ENCODE results near the gene KIF5C. TPM values are rescaled to one million over a fixed set of nuclear protein-coding genes. Genes with fewer than 3 reads are reported as not detected.
"Not testable (repeated sequence)": the region's sequence is repeated elsewhere in the genome, so short reads cannot be mapped to it uniquely, and the experiment has no call there.

KIF5C gene
- total RNA-seq, 1 donor from 2014 or later, result 6.2 TPM

- Histone ChIP-seq H3K9me3 (no peaks in the 10 kb centered on the region), H3K4me1 (no peaks in the 10 kb centered on the region), H3K36me3 (no peaks in the 10 kb centered on the region), H3K4me3 (no peak overlapping the region), H3K27ac (no peak overlapping the region), H3K27me3 (no peaks in the 10 kb centered on the region)
- DNase-seq (ENCODE audit: low spot score in 2 of 2), result no peak
- intact Hi-C loops (cut with DNase I), result no loop called here
- TF ChIP-seq, protein P1, sequence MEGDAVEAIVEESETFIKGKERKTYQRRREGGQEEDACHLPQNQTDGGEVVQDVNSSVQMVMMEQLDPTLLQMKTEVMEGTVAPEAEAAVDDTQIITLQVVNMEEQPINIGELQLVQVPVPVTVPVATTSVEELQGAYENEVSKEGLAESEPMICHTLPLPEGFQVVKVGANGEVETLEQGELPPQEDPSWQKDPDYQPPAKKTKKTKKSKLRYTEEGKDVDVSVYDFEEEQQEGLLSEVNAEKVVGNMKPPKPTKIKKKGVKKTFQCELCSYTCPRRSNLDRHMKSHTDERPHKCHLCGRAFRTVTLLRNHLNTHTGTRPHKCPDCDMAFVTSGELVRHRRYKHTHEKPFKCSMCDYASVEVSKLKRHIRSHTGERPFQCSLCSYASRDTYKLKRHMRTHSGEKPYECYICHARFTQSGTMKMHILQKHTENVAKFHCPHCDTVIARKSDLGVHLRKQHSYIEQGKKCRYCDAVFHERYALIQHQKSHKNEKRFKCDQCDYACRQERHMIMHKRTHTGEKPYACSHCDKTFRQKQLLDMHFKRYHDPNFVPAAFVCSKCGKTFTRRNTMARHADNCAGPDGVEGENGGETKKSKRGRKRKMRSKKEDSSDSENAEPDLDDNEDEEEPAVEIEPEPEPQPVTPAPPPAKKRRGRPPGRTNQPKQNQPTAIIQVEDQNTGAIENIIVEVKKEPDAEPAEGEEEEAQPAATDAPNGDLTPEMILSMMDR (IDR thresholded peaks at IDR 0.05), result no peak
These were observed 103.1 kb downstream of the KIF5C start for GRCh38 chr2:148978026-148978685.

GRCh38 chr2:148978706-148979105 lies 103.7 kb downstream of the KIF5C start:
- DNase-seq (ENCODE audit: low spot score in 2 of 2), result no peak
- no peaks in the 10 kb centered on the region for H3K9me3 ChIP-seq
- H3K4me3 ChIP-seq, result no peak overlapping the region
- no peak overlapping the region for H3K27ac ChIP-seq
- no peaks in the 10 kb centered on the region for H3K27me3 ChIP-seq
- intact Hi-C loops (cut with DNase I), result no loop called here
- no peaks in the 10 kb centered on the region for H3K4me1 ChIP-seq
- TF ChIP-seq, protein P1 (IDR thresholded peaks at IDR 0.05), result no peak
- H3K36me3 ChIP-seq, result no peaks in the 10 kb centered on the region

DNA sequence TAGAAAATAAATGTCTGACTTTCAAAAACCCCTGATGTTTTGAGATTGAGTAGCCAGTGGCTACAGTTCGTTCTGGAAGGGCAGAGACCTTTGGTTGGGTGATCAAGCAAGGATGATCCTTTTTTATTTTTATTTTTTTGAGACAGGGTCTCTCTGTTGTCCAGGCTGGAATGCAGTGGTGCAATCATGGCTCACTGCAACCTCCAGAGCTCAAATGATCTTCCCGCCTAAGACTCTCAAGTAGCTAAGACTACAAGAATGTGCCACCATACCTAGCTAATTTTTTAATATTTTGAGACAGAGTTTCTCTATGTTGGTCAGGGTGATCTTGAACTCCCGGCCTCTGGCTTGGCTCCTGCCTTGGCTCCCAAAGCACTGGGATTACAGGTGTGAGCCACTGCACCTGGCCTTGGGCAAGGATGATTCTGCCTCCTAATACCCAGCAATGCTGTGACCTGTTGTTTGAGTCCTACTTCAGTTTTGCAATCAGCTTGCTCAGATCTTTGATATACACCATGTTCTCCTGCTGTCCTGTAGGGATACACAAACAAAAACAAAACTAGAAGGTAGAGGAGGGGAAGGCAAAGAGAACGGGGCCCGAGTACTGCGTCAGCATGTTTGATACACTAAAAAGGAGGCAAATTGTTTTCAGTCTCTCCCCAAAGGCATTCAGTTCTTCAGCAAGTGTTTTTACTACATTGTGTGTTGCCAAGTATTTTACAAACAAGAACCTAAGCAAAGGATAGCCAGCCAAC lies 104.3 kb downstream of the KIF5C start:
- no peaks in the 10 kb centered on the region for H3K4me1 ChIP-seq
- H3K27me3 ChIP-seq, result no peaks in the 10 kb centered on the region
- H3K9me3 ChIP-seq, result no peaks in the 10 kb centered on the region

DNA sequence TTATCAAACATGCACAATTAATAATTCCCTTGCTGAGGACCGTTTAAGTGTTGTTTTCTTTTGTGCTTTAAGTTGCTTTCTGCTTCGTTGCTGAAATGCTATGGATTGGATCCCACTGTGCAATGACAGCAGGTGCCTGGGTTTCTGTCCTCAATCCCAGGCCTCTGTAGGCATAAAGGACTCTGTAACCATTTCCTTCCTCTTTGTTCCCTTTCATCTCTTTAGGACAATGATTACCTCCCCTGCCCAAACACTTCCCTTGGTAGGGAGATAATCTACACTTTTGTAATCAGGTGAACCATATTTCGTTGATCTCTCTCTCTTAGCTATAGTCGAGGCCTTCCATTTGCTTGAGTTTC lies 104.9 kb downstream of the KIF5C start:
- Histone ChIP-seq H3K4me3 (no peak overlapping the region), H3K27me3 (no peaks in the 10 kb centered on the region), H3K9me3 (no peaks in the 10 kb centered on the region), H3K36me3 (peaks cover 0 to 3% of the 10 kb centered on the region in 2 donors), H3K27ac (no peak overlapping the region), H3K4me1 (no peaks in the 10 kb centered on the region)
- intact Hi-C loops (cut with DNase I), result loop anchor here (10.0 kb wide), 1 partner anchor 415 kb away; no protein-coding TSS in a partner anchor
- no peak for DNase-seq (ENCODE audit: low spot score in 2 of 2)
- TF ChIP-seq, protein P1 (IDR thresholded peaks at IDR 0.05), result no peak

More for the DNA sequence above, 104.3 kb downstream of the KIF5C start:
- TF ChIP-seq, protein P1 (IDR thresholded peaks at IDR 0.05), result no peak
- intact Hi-C loops (cut with DNase I), result no loop called here
- H3K36me3 ChIP-seq, result peaks cover 0 to under 1% of the 10 kb centered on the region in 2 donors
- no peak overlapping the region for H3K27ac ChIP-seq
- no peak overlapping the region for H3K4me3 ChIP-seq
- DNase-seq (ENCODE audit: low spot score in 2 of 2), result no peak

DNA sequence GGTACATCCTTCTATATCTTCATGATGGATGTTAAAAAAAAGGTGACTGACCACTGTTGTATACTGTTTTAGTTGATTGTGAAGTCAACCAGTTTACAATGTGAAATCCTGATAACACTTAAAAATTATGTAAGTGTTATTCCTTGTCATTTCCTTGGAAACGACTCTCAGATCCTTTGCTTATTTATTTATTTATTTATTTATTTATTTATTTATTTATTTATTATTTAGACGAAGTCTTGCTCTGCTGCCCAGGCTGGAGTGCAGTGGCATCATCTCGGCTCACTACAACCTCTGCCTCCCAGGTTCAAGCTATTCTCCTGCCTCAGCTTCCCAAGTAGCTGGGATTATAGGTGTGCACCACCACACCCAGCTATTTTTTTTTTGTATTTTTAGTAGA lies 105.5 kb downstream of the KIF5C start:
- not testable (repeated sequence) for H3K9me3 ChIP-seq; H3K36me3 ChIP-seq; H3K27ac ChIP-seq; H3K4me3 ChIP-seq; DNase-seq (ENCODE audit: low spot score in 2 of 2); H3K27me3 ChIP-seq; H3K4me1 ChIP-seq
- intact Hi-C loops (cut with DNase I), result loop anchor here (10.0 kb wide), 1 partner anchor 416 kb away; no protein-coding TSS in a partner anchor

- Histone ChIP-seq H3K27ac (no peak overlapping the region), H3K4me3 (no peak overlapping the region), H3K36me3 (peaks cover 0 to 3% of the 10 kb centered on the region in 2 donors), H3K27me3 (no peaks in the 10 kb centered on the region), H3K9me3 (no peaks in the 10 kb centered on the region), H3K4me1 (no peaks in the 10 kb centered on the region)
- TF ChIP-seq, protein P1 (IDR thresholded peaks at IDR 0.05), result no peak
- intact Hi-C loops (cut with DNase I), result loop anchor here (10.0 kb wide), 1 partner anchor 417 kb away; no protein-coding TSS in a partner anchor
- no peak for DNase-seq (ENCODE audit: low spot score in 2 of 2)
These were observed 106.3 kb downstream of the KIF5C start for GRCh38 chr2:148981324-148981723.
